Measurements from ENCODE around the gene IRF9. TPM values are rescaled to one million over a fixed set of nuclear protein-coding genes. Genes with fewer than 3 reads are reported as not detected.

The IRF9 gene
- total RNA-seq, 6 donors from 2014 or later: 78.2 to 192 (median 107) TPM

DNA sequence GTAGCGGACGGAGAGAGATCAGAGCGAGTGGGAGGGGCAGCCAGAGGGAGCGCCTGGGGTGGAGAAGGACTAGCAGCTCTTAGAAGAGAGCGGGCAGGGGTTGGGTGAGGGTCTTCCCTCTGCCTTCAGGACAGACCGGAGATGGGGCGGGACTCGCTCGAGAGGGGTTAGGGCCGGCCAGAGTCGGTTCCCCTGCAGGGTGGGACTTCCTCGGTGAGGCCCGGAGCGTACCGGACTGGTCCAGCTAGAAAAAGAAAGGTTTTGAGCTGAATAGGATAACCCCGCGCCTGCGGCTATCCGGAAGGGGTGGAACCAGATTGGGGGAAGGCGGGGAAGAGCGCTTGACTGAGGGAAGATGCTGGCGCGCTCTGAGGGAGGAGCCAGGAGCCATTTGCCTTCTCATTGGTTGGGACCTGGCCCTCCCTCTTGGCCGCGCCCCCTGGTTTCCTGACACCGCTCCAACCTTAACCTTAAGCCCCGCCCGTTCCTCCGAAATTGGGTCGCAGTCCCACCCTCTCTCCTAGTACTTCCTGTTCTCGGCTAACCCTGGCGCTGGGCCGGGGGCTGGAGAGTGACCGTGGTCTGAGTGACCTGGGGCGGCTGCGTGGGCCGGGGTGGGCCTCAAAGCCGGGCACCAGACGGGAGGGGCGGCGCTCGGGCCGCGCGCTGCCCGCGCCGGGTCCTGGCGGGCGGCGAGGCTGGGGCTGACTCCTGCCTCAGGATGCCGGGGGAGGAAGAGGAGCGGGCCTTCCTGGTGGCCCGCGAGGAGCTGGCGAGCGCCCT lies 13.9 kb upstream of the IRF9 start, which contains the start of gene RNF31:
TSS of gene RNF31 (plus strand) at position 521 of the 783 bp plus-strand sequence. CDS start at position 722, 201 bp downstream.
- H3K9me3 ChIP-seq: no peaks in the 10 kb centered on the region
- ATAC-seq (ENCODE audit: low FRiP score in 2 of 2) (peak; percentile 97 to 98), DNase-seq (peak; percentile 94 to 99)
- H3K4me3 ChIP-seq: peak within 1 kb of the TSS; percentile 67 to 99 (median 93)
- peak within 1 kb of the TSS; percentile 87 to 96 (median 92) for H3K27ac ChIP-seq
- H3K36me3 ChIP-seq: peaks cover 29 to 45% (median 37%) of the 10 kb centered on the region in 4 donors
- TF ChIP-seq POLR2A (IDR thresholded peaks at IDR 0.05): peak in 3 of 4 donors; percentile 43 to 71 (median 70)
- TF ChIP-seq POLR2AphosphoS5 (IDR thresholded peaks at IDR 0.05): peak; percentile 48 to 74
- no peak for TF ChIP-seq EP300 (IDR thresholded peaks at IDR 0.05)
- TF ChIP-seq, protein P1, sequence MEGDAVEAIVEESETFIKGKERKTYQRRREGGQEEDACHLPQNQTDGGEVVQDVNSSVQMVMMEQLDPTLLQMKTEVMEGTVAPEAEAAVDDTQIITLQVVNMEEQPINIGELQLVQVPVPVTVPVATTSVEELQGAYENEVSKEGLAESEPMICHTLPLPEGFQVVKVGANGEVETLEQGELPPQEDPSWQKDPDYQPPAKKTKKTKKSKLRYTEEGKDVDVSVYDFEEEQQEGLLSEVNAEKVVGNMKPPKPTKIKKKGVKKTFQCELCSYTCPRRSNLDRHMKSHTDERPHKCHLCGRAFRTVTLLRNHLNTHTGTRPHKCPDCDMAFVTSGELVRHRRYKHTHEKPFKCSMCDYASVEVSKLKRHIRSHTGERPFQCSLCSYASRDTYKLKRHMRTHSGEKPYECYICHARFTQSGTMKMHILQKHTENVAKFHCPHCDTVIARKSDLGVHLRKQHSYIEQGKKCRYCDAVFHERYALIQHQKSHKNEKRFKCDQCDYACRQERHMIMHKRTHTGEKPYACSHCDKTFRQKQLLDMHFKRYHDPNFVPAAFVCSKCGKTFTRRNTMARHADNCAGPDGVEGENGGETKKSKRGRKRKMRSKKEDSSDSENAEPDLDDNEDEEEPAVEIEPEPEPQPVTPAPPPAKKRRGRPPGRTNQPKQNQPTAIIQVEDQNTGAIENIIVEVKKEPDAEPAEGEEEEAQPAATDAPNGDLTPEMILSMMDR (IDR thresholded peaks at IDR 0.05): no peak
- 0 to 1% methylated on average over 10 to 39 of the region's 57 CpGs for WGBS, 2 donors
- peaks cover 22 to 41% (median 25%) of the 10 kb centered on the region in 4 donors for H3K4me1 ChIP-seq
- no peaks in the 10 kb centered on the region for H3K27me3 ChIP-seq

DNA sequence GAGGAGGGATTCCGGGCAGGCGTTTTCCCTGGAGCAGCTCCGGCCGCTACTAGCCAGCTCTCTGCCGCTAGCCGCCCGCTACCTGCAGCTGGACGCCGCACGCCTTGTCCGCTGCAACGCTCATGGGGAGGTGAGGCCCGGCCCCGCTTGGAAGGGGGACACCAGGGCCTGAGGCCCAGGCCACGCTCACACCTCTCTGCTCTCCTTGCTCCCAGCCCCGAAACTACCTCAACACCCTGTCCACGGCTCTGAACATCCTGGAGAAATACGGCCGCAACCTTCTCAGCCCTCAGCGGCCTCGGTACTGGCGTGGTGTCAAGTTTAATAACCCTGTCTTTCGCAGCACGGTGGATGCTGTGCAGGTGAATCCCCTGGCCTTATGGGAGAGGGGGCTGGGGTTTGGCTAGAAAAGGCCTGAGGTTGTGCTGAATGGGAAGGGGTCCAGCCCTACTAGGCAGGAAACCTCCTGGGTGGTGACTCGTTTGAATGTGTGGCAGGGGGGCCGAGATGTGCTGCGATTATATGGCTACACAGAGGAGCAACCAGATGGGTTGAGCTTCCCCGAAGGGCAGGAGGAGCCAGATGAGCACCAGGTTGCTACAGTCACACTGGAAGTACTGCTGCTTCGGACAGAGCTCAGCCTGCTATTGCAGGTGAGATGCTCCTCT lies 13.2 kb upstream of the IRF9 start:
- TF ChIP-seq POLR2AphosphoS5 (IDR thresholded peaks at IDR 0.05) (no peak), POLR2A (IDR thresholded peaks at IDR 0.05) (no peak), EP300 (IDR thresholded peaks at IDR 0.05) (no peak)
- TF ChIP-seq, protein P1 (IDR thresholded peaks at IDR 0.05): no peak
- Histone ChIP-seq H3K36me3 (peaks cover 29 to 52% (median 43%) of the 10 kb centered on the region in 4 donors), H3K27me3 (no peaks in the 10 kb centered on the region), H3K27ac (peak overlapping the region; percentile 87 to 96 (median 91)), H3K4me1 (peaks cover 19 to 37% (median 23%) of the 10 kb centered on the region in 4 donors), H3K9me3 (no peaks in the 10 kb centered on the region), H3K4me3 (peak overlapping the region; percentile 67 to 99 (median 93))
- DNase-seq (no peak), ATAC-seq (ENCODE audit: low FRiP score in 2 of 2) (no peak)
- 10 to 13% methylated on average over 12 to 17 of the region's 29 CpGs for WGBS, 2 donors

DNA sequence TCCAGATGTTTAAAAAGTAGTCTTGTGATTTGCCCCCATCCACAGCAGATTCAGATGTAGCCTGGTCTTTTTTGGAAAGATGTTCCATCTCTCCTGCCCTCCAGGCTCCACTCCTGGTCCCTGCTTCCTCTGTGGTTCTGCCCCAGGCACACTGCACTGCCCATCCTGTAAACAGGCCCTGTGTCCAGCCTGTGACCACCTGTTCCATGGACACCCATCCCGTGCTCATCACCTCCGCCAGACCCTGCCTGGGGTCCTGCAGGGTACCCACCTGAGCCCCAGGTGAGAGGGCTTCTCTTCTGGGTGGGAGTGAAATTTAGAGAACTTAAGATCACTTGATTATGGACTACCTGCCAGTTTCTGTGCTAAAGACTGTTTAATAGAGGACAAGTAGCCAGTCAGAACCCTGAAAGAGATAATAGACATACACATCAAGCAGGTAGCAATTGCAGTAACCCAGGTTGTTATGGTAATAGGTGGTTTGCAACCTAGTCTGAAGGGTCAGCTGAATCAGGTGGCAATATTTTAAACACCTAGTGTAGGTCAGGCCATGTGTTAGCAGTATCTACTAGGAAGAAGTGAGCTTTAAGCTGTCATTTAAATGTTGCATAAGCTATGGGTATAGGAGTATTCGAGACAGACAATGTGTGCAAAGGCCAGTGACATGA lies 11.6 kb upstream of the IRF9 start:
- no peaks in the 10 kb centered on the region for H3K9me3 ChIP-seq
- H3K27ac ChIP-seq: no peak overlapping the region
- H3K27me3 ChIP-seq: no peaks in the 10 kb centered on the region
- no peak overlapping the region for H3K4me3 ChIP-seq
- H3K36me3 ChIP-seq: peaks cover 28 to 58% (median 43%) of the 10 kb centered on the region in 4 donors
- TF ChIP-seq POLR2A (IDR thresholded peaks at IDR 0.05) (no peak), POLR2AphosphoS5 (IDR thresholded peaks at IDR 0.05) (no peak), EP300 (IDR thresholded peaks at IDR 0.05) (no peak)
- TF ChIP-seq, protein P1 (IDR thresholded peaks at IDR 0.05): no peak
- H3K4me1 ChIP-seq: peaks cover 19 to 37% (median 23%) of the 10 kb centered on the region in 4 donors
- ATAC-seq (ENCODE audit: low FRiP score in 2 of 2): no peak
- no peak for DNase-seq
- 97 to 100% methylated on average over 3 of the region's 3 CpGs for WGBS, 2 donors

DNA sequence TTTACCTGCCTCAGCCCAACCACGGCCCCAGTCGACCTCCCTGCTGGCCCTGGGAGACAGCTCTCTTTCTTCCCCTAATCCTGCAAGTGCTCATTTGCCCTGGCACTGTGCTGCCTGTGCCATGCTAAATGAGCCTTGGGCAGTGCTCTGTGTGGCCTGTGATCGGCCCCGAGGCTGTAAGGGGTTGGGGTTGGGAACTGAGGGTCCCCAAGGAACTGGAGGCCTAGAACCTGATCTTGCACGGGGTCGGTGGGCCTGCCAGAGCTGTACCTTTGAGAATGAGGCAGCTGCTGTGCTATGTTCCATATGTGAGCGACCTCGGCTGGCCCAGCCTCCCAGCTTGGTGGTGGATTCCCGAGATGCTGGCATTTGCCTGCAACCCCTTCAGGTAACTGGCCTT lies 11.0 kb upstream of the IRF9 start:
- no peak for DNase-seq
- Histone ChIP-seq H3K27ac (no peak overlapping the region), H3K4me1 (peaks cover 15 to 37% (median 20%) of the 10 kb centered on the region in 4 donors), H3K27me3 (no peaks in the 10 kb centered on the region), H3K9me3 (no peaks in the 10 kb centered on the region), H3K36me3 (peaks cover 31 to 64% (median 48%) of the 10 kb centered on the region in 4 donors), H3K4me3 (no peak overlapping the region)
- no peak for ATAC-seq (ENCODE audit: low FRiP score in 2 of 2)
- 93 to 98% methylated on average over 5 to 9 of the region's 9 CpGs for WGBS, 2 donors
- TF ChIP-seq EP300 (IDR thresholded peaks at IDR 0.05): no peak
- TF ChIP-seq, protein P1 (IDR thresholded peaks at IDR 0.05): no peak
- TF ChIP-seq POLR2AphosphoS5 (IDR thresholded peaks at IDR 0.05): no peak
- no peak for TF ChIP-seq POLR2A (IDR thresholded peaks at IDR 0.05)
